ENCODE results near the gene SREK1. TPM values are rescaled to one million over a fixed set of nuclear protein-coding genes. Genes with fewer than 3 reads are reported as not detected.
A peak's percentile ranks its signal among the peaks of the same experiment; 100 is the strongest.

SREK1 gene
- total and polyA plus RNA-seq, 8 donors, result 10.4 to 242 (median 134) TPM

DNA sequence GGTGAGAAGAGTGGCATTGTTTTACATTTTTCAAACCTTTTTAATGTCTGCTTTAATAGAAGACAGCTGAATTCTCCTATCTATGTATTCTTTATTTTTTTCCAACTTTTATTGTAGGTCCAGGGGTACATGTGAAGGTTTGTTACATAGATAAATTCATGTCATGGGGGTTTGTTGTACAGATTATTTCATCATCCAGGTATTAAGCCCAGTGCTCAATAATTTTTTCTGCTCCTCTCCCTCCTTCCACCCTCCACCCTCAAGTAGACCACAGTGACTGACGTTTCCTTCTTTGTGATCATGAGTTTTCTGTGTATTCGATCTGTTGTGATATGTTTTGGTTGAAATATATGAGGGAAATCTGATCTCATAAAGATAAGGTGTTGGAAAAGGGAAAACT lies 1.7 kb upstream of the SREK1 start:
- 68 to 77% (median 76%) methylated on average over 2 of the region's 2 CpGs for WGBS, 5 donors
- Histone ChIP-seq H3K27me3 (no peaks in the 10 kb centered on the region), H3K9me3 (no peaks in the 10 kb centered on the region), H3K27ac (no peak overlapping the region), H3K4me1 (peaks cover 8 to 29% (median 27%) of the 10 kb centered on the region in 4 donors), H3K36me3 (no peaks in the 10 kb centered on the region), H3K4me3 (no peak overlapping the region)
- DNase-seq, result no peak
- intact Hi-C loops (cut with DNase I; ENCODE audit: low total_unique reads), result no loop called here
- no peak for TF ChIP-seq EP300 (IDR thresholded peaks at IDR 0.05)
- TF ChIP-seq POLR2A (IDR thresholded peaks at IDR 0.05), result no peak
- TF ChIP-seq POLR2AphosphoS5 (IDR thresholded peaks at IDR 0.05), result no peak
- TF ChIP-seq, protein P1, sequence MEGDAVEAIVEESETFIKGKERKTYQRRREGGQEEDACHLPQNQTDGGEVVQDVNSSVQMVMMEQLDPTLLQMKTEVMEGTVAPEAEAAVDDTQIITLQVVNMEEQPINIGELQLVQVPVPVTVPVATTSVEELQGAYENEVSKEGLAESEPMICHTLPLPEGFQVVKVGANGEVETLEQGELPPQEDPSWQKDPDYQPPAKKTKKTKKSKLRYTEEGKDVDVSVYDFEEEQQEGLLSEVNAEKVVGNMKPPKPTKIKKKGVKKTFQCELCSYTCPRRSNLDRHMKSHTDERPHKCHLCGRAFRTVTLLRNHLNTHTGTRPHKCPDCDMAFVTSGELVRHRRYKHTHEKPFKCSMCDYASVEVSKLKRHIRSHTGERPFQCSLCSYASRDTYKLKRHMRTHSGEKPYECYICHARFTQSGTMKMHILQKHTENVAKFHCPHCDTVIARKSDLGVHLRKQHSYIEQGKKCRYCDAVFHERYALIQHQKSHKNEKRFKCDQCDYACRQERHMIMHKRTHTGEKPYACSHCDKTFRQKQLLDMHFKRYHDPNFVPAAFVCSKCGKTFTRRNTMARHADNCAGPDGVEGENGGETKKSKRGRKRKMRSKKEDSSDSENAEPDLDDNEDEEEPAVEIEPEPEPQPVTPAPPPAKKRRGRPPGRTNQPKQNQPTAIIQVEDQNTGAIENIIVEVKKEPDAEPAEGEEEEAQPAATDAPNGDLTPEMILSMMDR (IDR thresholded peaks at IDR 0.05), result no peak

DNA sequence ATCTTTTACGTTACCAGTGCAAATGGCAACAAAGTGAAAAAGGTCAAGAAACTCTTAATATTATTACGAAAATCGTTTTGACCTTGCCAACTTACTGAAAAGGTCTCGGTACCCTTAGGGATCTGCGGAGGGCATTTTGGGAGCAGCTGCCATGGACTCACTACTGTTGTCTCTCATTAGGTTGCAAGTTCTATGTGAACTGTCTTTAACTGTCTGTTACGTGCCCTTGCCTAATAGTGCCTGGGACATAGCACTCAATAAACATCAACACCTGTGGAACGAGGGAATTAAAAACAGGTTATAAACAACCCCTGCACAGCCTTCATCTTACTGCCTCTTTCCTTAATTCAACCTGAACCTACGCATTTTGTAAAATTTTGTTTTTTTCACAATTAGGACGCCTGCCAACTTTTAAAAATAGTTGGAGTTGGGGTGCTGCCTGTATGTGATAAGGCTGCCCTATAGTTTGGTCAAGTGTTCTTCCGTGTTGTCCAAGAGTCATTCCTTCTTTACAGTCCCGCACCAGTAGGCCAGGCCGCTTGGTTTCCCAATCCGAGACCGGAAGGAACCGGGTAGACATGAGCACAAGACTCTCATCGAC lies 527 bp upstream of the SREK1 start:
- no peaks in the 10 kb centered on the region for H3K9me3 ChIP-seq
- 23 to 24% (median 23%) methylated on average over 16 of the region's 16 CpGs for WGBS, 5 donors
- TF ChIP-seq POLR2AphosphoS5 (IDR thresholded peaks at IDR 0.05) (no peak), EP300 (IDR thresholded peaks at IDR 0.05) (no peak), POLR2A (IDR thresholded peaks at IDR 0.05) (no peak)
- TF ChIP-seq, protein P1 (IDR thresholded peaks at IDR 0.05), result no peak
- no peaks in the 10 kb centered on the region for H3K27me3 ChIP-seq
- peak overlapping the region; percentile 99 to 100 (median 99) for H3K27ac ChIP-seq
- H3K4me1 ChIP-seq, result peaks cover 8 to 41% (median 33%) of the 10 kb centered on the region in 4 donors
- H3K4me3 ChIP-seq, result peak overlapping the region; percentile 56 to 85 (median 77)
- intact Hi-C loops (cut with DNase I; ENCODE audit: low total_unique reads), result no loop called here
- H3K36me3 ChIP-seq, result no peaks in the 10 kb centered on the region
- DNase-seq, result no peak

DNA sequence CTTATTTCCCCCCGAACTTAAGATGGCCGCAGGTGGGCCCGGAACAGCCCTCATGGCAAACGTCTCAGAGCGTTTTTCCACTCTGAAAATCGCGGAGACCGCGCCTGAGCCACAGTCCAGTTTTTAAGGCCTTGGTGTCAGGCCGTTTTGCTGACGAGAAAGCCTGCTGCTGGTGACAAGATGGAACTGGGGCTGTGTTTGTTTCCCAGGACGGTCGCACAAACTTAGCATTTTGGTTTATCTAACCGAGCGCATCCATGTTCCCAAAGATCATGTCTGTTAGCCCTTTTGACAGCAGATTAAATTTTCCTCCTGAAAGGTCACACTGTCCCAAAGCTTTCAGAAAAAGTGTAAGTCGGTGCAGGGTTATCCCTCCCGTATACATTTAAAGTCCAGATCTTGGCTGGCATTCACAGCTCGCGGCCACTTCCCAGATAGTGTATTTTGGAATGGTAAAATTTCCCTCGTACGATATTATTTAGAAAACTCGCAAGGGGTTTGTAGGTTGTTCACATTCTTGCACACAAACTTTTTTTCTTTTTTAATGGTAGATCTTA lies 812 bp downstream of the SREK1 start:
- peak overlapping the region; percentile 99 to 100 (median 99) for H3K27ac ChIP-seq
- intact Hi-C loops (cut with DNase I; ENCODE audit: low total_unique reads), result no loop called here
- peaks cover 8 to 54% (median 35%) of the 10 kb centered on the region in 4 donors for H3K4me1 ChIP-seq
- no peak for DNase-seq
- no peaks in the 10 kb centered on the region for H3K9me3 ChIP-seq
- 0 to 1% (median 0%) methylated on average over 22 of the region's 22 CpGs for WGBS, 5 donors
- peak overlapping the region; percentile 56 to 85 (median 77) for H3K4me3 ChIP-seq
- TF ChIP-seq, protein P1 (IDR thresholded peaks at IDR 0.05), result no peak
- TF ChIP-seq POLR2AphosphoS5 (IDR thresholded peaks at IDR 0.05), result no peak
- no peak for TF ChIP-seq EP300 (IDR thresholded peaks at IDR 0.05)
- no peak for TF ChIP-seq POLR2A (IDR thresholded peaks at IDR 0.05)
- no peaks in the 10 kb centered on the region for H3K36me3 ChIP-seq
- no peaks in the 10 kb centered on the region for H3K27me3 ChIP-seq

DNA sequence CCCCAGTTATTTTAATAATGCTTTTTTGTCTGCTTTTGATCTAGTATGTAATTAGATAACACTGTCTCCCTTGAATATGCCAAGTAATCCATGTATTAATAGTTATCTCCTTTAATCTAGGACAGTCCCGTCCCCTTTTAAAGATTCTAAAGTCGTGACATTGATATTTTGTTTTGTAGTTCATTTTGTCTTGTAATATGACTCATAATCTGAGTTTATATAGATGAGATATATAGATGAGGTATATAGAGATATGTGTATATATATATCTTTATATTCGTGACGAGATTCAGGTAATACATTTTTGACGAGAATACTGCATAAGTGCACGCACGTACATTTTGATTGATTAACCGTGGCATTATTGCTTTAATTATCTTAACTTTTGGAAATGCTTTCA lies 1.6 kb downstream of the SREK1 start:
- Histone ChIP-seq H3K27me3 (no peaks in the 10 kb centered on the region), H3K9me3 (no peaks in the 10 kb centered on the region), H3K27ac (peak overlapping the region in 4 of 5 donors; percentile 99 to 100 (median 99)), H3K4me1 (peaks cover 8 to 62% (median 39%) of the 10 kb centered on the region in 4 donors), H3K4me3 (peak overlapping the region; percentile 56 to 85 (median 77)), H3K36me3 (no peaks in the 10 kb centered on the region)
- intact Hi-C loops (cut with DNase I; ENCODE audit: low total_unique reads), result no loop called here
- 19 to 30% (median 25%) methylated on average over 8 of the region's 8 CpGs for WGBS, 5 donors
- no peak for DNase-seq
- TF ChIP-seq POLR2AphosphoS5 (IDR thresholded peaks at IDR 0.05) (no peak), POLR2A (IDR thresholded peaks at IDR 0.05) (no peak), EP300 (IDR thresholded peaks at IDR 0.05) (no peak)
- TF ChIP-seq, protein P1 (IDR thresholded peaks at IDR 0.05), result no peak
